GM19395 (cell line): Measurements from ENCODE around the gene PEMT.
"Not testable (repeated sequence)": the region's sequence is repeated elsewhere in the genome, so short reads cannot be mapped to it uniquely, and the experiment has no call there.

Experiments
- ATAC-seq: cut with Tn5 transposase; IDR thresholded peaks from one replicate; pipeline ENCODE4 v1.9.1; 2021; ENCODE audit warnings: mild to moderate bottlenecking, moderate library complexity; ENCODE audit not compliant: unreplicated experiment

Gene PEMT

GRCh38 chr17:17492085-17492484, 99.4 kb downstream of the PEMT start:
- ATAC-seq: no peak

- ATAC-seq: no peak
Observed at GRCh38 chr17:17491546-17491988, 99.9 kb downstream of the PEMT start.

DNA sequence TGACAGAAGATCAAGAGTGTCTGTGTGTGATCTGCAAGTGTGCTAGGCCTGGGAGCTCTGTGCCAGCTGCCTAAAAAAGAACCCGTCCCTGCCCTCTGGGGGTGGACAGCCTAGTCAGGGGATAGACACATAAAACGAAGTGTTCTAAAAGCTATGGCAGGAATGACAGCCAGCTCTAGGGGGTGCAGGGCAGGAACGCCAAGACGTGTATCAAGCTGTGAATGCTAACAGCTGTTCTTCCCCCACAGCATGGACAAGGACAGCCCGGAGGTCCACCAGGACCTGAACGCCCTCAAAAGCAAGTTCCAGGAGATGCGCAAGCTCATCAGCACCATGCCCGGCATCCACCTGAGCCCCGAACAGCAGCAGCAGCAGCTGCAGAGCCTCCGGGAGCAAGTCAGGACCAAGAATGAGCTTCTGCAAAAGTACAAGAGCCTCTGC, 100.5 kb downstream of the PEMT start:
- no peak for ATAC-seq

DNA sequence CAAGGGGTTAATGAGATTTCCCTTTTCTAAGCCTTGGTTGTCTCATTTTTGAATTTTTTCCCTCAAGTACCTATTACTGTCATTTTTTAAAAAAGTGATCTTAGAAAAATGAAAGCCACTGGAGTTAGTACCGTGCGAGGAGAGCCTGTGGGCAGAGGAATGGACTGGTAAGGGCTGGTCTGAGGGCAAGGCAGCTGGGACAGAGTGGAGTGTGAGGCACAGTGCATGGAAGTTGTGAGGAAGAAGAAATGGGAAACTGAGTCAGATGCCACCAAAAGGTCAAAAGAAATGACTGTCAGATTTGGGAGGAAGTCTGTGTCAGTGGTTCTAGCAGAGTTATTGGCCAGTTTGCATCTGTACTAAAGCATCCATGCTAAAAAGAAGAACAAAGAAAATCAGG, 103.5 kb downstream of the PEMT start:
- ATAC-seq: no peak

DNA sequence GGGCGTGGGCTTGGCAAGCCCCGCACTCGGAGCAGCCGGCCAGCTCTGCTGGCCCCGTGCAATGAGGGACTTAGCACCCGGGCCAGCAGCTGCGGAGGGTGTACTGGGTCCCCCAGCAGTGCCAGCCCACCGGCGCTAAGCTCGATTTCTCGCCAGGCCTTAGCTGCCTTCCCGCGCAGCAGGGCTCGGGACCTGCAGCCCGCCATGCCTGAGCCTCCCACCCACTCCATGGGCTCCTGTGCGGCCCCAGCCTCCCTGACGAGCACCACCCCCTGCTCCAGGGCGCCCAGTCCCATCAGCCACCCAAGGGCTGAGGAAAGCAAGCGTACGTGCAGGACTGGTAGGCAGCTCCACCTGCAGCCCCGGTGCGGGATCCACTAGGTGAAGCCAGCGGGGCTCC, 105.1 kb downstream of the PEMT start:
- not testable (repeated sequence) for ATAC-seq

- ATAC-seq: no peak
Observed at GRCh38 chr17:17485420-17485819, 106.1 kb downstream of the PEMT start.

GRCh38 chr17:17484451-17484899, 107.0 kb downstream of the PEMT start:
- ATAC-seq: no peak

DNA sequence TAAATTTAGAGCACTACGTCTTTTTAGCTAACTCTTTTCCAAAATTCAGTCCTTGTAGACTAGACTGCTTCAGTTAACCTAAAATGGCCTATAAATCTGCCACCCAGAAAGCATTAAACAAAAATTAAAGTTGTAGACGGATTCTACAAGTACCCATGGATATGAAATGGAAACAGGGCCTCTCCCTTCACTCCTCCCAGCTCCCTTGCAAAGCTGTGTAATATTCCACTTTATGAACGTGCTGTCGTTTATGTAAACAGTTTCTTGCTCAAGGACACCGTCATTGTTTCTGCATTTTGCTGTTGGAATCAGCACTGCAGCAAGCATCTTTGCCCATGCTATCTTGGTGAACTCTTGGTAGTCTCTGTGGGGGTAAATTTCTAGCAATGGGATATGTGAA, 109.6 kb downstream of the PEMT start:
- no peak for ATAC-seq

DNA sequence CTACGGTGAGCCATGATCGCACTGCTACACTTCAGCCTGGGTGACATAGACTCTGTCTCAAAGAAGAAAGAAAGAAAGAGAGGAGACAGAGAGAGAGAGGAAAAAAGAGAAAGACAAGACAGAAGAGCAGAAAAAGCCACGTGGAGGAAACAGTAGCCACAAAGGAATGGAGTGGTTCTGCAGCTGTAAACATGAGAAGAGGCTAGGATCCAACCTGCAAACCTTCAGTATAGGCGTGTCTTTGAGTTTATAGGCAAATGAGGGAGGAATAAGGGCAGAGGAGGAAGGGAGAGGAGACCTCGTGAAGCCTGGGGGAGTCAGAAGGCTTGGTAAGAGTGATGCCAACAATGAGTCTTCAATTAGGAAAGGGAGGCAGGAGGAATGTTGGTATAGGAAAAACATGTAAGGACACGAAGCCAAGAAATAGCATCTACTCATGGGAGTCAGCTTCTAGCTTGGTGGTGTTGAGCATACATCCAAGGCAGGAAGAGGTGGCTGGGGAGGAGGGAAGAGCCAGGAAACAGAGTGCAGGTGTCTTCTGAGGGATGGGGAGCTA, 110.8 kb downstream of the PEMT start:
- ATAC-seq: no peak

- ATAC-seq: no peak
Observed at GRCh38 chr17:17479209-17479608, 112.3 kb downstream of the PEMT start.

GRCh38 chr17:17476865-17477467, 114.5 kb downstream of the PEMT start, which contains the start of gene MED9:
TSS of gene MED9 (plus strand) at chr17:17477000. CDS start at chr17:17477042, 42 bp downstream.
- peak; percentile 86 for ATAC-seq

DNA sequence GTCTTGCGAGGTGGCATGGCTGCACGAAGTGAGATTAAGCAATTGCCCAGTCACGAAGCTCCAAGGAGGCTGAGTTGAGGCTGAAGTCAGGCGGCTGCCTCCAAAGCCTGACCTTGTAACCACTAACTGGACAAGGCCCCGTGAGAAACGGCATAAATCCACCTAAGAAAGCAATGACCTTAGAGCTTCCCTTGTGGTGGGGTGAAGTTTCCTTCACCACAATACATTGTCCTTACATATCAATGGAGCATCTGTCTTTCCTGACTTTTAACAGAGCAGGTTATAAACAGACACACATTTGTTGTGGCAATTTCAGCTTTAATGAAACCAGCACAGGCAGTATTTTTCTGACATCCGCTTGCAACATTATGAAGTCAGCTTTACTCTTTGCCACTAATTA, 117.2 kb downstream of the PEMT start:
- no peak for ATAC-seq

DNA sequence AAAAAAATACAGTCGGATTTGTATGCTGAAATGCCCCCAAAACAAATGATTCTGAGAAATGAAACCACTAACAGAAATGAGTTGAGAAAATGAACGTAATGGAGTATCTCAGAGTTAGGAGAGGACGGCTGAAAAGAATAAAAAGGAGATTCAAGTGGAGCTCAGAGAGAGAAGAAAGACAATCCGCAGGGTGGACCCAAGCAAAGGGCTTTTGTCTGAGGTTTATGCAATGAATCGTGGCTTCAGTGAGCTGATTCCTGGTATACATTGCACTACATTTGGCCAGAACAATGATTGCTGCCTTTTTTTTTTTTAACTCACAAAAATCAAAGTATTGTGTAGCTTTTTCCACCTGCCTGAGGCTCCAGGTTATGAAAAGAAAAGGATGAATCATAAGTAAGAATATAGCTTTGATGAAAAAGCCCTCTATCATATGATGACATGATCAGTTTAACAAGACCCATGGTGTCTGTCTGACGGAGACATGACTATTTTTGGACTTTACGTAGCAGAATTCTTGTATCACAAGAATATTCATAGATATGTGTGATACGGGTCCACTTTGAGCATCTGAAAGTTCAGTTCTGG, 119.1 kb downstream of the PEMT start:
- ATAC-seq: no peak

DNA sequence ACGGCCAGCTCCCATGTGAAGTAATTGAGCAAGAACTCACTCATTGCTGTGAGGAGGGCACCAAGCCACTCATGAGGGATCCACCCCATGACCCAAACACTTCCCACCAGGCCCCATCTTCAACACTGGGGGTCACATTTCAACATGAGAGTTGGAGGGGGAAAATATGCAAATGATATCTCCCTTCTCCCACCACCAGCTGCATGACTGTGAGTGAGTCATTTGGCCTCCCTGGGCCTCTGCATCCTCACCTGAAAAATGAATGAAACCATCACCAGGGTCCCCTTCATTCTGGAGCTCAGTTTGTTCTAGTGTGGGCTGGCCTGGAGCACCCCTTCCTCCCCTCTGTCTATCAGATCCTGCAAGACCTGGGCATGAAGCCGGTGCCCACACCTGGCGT, 121.5 kb downstream of the PEMT start:
- no peak for ATAC-seq

DNA sequence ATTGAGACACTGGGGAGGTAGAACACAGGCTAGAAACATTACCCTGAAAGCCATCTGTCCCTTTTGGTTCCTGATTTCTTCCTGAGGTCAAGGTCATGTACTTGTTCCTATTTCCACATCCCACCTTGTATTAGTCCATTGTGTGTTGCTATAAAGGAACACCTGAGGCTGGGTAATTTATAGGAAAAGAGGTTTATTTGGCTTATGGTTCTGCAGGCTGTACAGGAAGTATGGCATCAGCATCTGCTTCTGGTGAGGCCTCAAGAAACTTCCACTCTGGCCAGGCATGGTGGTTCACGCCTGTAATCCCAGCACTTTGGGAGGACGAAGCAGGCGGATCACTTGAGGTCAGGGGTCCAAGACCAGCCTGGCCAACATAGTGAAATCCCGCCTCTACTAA, 122.2 kb downstream of the PEMT start:
- no peak for ATAC-seq

DNA sequence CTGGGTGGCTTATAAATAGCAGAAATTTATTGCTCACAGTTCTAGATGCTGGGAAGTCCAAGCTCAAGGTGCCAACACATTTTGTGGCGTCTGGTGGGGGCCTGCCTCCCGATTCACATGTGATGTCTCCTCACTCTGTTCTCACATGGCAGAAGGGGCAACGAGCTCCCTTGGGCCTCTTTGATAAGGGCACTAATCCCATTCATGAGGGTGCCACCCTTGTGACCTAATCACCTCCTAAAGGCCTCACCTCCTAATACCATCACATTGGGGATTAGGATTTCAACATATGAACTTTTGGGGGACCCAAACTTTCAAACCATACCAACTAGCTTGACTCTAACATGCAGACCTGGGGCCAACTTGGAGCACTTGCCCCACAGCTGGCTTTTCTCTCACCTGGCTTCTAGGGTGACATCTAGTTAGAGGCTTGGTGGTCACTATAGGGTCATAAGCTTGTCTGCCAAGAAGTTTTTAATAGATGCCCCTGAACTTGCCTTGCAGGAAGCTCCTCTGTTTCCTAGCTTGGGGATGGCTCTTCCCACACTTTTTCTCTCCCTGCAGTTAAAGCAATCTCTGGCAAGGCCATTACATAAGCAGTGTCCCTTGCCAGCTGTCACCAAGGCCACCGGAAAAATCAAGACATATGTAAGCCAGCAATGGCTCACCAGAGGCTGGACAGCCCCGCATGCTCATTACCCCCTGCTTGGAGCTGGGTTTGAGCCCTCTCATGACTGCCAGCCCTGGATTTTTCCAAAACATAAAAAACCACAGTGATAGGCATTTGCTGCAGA, 123.1 kb downstream of the PEMT start:
- ATAC-seq: no peak

- ATAC-seq: no peak
Observed at GRCh38 chr17:17467720-17468119, 123.8 kb downstream of the PEMT start.

- ATAC-seq: no peak
Observed at GRCh38 chr17:17467016-17467415, 124.5 kb downstream of the PEMT start.

GRCh38 chr17:17466511-17466910, 125.0 kb downstream of the PEMT start:
- no peak for ATAC-seq

DNA sequence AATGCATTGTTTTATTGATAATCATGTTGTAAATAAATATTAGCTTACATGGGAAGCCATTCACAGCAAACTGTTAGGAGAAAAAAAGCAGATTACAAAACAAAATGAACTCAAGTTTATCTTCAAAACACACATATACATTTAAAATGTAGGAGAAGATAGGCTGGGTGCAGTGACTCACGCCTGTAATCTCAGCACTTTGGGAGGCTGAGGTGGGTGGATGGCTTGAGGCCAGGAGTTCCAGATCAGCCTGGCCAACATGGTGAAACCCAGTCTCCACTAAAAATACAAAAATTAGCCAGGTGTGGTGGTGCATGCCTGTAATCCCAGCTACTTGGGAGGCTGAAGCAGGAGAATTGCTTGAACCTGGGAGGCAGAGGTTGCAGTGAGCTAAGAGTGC, 125.6 kb downstream of the PEMT start:
- ATAC-seq: not testable (repeated sequence)

DNA sequence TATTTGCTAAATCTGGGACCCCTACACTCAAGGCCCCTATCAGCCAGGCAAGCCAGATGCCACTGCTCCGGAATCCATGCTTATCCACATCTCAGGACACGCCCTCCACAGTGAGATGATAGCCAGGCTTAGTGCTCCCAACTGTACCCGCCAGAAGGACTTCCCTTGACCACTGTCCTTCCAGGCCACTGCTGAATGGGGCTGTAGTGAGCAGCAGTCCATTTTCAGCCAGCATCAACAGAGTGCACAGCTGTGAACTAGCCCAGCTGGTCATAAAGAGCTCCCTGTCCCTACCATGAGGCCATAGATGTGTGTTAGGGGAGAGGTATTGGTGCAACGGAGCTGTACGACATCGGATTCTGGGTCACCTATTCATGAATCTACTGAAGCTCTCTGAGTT, 127.7 kb downstream of the PEMT start:
- no peak for ATAC-seq
